Bronchial epithelial cell (primary cell): ENCODE results near the gene PLPP1. TPM values are rescaled to one million over a fixed set of nuclear protein-coding genes. Genes with fewer than 3 reads are reported as not detected.

Experiments
- DNase-seq: peaks from one replicate; pipeline ENCODE4 v3.0.0-alpha.2; 2010; ENCODE audit warnings: low read depth
- FAIRE-seq: peaks from 2 replicates; lab custom pipeline; 2011; peaks lifted over from hg19 to GRCh38; lab: Jason Lieb, UNC
- H3K27me3 ChIP-seq: 2 replicates; pipeline ENCODE4 v1.5.1; 2011; ENCODE audit warnings: low read length; ENCODE audit not compliant: control insufficient read depth, insufficient read depth
- H3K36me3 ChIP-seq: 2 replicates; pipeline ENCODE4 v1.5.1; 2011; ENCODE audit warnings: low read length; ENCODE audit not compliant: control insufficient read depth, insufficient read depth
- H3K4me3 ChIP-seq: 2 replicates; pipeline ENCODE4 v1.5.1; 2011; ENCODE audit warnings: mild to moderate bottlenecking, low read depth, low read length, control low read depth
- CTCF ChIP-seq: IDR thresholded peaks from 2 replicates; pipeline ENCODE4 v1.5.1; 2011; ENCODE audit warnings: mild to moderate bottlenecking, moderate library complexity, low read length, control low read depth, inconsistent platforms; ENCODE audit not compliant: insufficient read depth, severe bottlenecking
- total RNA-seq: library from RNA; depleted of rRNA; stranded (reverse); fragments of >200 nt; gene quantifications from 2 replicates; pipeline ENCODE4 v1.2.1, GENCODE V29; 2014

The PLPP1 gene
- total RNA-seq, 1 donor from 2014 or later = 17.6 TPM

DNA sequence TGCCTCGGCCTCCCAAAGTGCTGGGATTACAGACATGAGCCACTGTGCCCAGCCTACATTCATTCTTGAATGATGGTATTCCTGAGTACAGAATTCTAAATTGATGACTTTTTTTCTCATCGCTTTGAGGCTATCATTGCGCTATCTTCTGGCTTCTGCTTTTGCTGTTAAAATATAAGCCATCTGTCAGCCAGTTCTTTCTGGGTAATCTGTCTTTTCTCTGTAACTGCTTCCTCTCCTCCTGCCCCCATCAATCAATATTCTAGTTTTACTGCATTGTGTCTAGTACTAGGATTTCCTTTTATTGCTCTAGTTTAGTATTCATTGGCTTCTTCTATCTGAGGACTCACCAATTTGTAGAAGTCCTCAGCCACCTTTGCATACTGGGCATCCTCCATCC lies 89.0 kb downstream of the PLPP1 start:
- H3K36me3 ChIP-seq = no peaks in the 10 kb centered on the region
- FAIRE-seq = no peak
- no peak overlapping the region for H3K4me3 ChIP-seq
- H3K27me3 ChIP-seq = no peaks in the 10 kb centered on the region
- DNase-seq = no peak
- TF ChIP-seq CTCF = no peak

GRCh38 chr5:55441954-55442353 lies 92.8 kb downstream of the PLPP1 start:
- FAIRE-seq (no peak), DNase-seq (peak; percentile 44)
- H3K36me3 ChIP-seq = no peaks in the 10 kb centered on the region
- H3K4me3 ChIP-seq = no peak overlapping the region
- no peaks in the 10 kb centered on the region for H3K27me3 ChIP-seq
- no peak for TF ChIP-seq CTCF

DNA sequence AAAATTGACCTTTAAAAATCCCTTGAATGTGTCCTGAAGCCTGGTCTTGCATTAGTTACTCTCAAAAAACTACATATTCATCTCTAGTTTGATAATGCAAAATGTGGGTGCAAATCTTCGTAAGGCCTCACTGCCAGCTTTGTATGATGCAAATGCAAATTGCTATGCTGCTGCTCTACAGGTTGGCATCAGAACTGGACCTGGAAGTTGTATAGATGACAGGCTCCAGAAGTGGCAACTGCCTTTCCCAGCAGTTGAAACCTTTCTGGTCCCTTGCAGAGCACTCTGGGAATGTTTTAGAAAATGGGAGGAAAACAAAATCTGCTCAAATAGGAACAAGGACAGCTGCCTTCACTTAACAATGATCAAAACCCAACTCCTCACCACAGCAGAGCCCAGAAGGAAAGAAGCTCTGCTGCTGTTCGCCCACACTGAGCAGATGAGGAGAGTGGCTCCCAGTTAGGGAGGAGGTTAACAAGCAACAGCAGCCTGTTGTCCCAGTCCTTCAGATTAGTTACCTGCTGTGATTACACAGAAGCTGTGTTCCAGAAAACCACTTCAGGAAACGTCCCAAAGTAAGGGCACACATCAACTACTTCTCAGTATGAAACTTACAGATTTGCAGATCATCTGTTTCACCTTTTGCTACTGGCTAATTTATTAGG lies 93.5 kb downstream of the PLPP1 start:
- H3K27me3 ChIP-seq = no peaks in the 10 kb centered on the region
- FAIRE-seq (no peak), DNase-seq (no peak)
- H3K36me3 ChIP-seq = no peaks in the 10 kb centered on the region
- TF ChIP-seq CTCF = no peak
- no peak overlapping the region for H3K4me3 ChIP-seq

- no peak for DNase-seq
These were observed 94.5 kb downstream of the PLPP1 start for GRCh38 chr5:55440188-55440646.

GRCh38 chr5:55438998-55439397 lies 95.8 kb downstream of the PLPP1 start:
- Histone ChIP-seq H3K27me3 (no peaks in the 10 kb centered on the region), H3K4me3 (no peak overlapping the region), H3K36me3 (no peaks in the 10 kb centered on the region)
- no peak for FAIRE-seq
- no peak for DNase-seq
- no peak for TF ChIP-seq CTCF

More at GRCh38 chr5:55440188-55440646, 94.5 kb downstream of the PLPP1 start:
- no peak for TF ChIP-seq CTCF
- Histone ChIP-seq H3K4me3 (no peak overlapping the region), H3K36me3 (no peaks in the 10 kb centered on the region), H3K27me3 (no peaks in the 10 kb centered on the region)
- FAIRE-seq = no peak

GRCh38 chr5:55437859-55438206 lies 96.9 kb downstream of the PLPP1 start:
- FAIRE-seq (no peak), DNase-seq (no peak)
- TF ChIP-seq CTCF = no peak
- Histone ChIP-seq H3K27me3 (no peaks in the 10 kb centered on the region), H3K36me3 (no peaks in the 10 kb centered on the region), H3K4me3 (no peak overlapping the region)
